Astrocyte of the spinal cord (primary cell): ENCODE data around the gene MACROD2.
"Not testable (repeated sequence)": the region's sequence is repeated elsewhere in the genome, so short reads cannot be mapped to it uniquely, and the experiment has no call there.

Experiments
- DNase-seq: peaks from one replicate; pipeline ENCODE4 v3.0.0; 2011; ENCODE audit warnings: low read depth, low spot score
- H3K4me3 ChIP-seq: 2 replicates; pipeline ENCODE4 v1.5.1; 2011; ENCODE audit warnings: low read depth, mild to moderate bottlenecking, low read length, moderate library complexity
- CTCF ChIP-seq: IDR thresholded peaks from 2 replicates; pipeline ENCODE4 v1.5.1; 2012; ENCODE audit warnings: low read depth, mild to moderate bottlenecking, low read length, inconsistent platforms
- in situ Hi-C: cut with HindIII; loops from 2 replicates; pipeline ENCODE4 v1.10.0; 2017; ENCODE audit warnings: low sequenced_read_pairs

The MACROD2 gene

GRCh38 chr20:14449323-14449722 is 454.0 kb downstream of the MACROD2 start:
- no peak for DNase-seq
- in situ Hi-C loops = no loop called here

GRCh38 chr20:14450256-14450655 is 454.9 kb downstream of the MACROD2 start:
- DNase-seq = no peak
- in situ Hi-C loops = no loop called here
- TF ChIP-seq CTCF = no peak
- H3K4me3 ChIP-seq = no peak overlapping the region

More at GRCh38 chr20:14449323-14449722, 454.0 kb downstream of the MACROD2 start:
- H3K4me3 ChIP-seq = no peak overlapping the region
- no peak for TF ChIP-seq CTCF

GRCh38 chr20:14451458-14451857 is 456.1 kb downstream of the MACROD2 start:
- H3K4me3 ChIP-seq = no peak overlapping the region
- DNase-seq = no peak
- TF ChIP-seq CTCF = no peak
- in situ Hi-C loops = no loop called here

GRCh38 chr20:14453259-14453658 is 457.9 kb downstream of the MACROD2 start:
- no peak overlapping the region for H3K4me3 ChIP-seq
- DNase-seq = no peak
- in situ Hi-C loops = no loop called here
- TF ChIP-seq CTCF = no peak

- in situ Hi-C loops = no loop called here
- H3K4me3 ChIP-seq = no peak overlapping the region
- DNase-seq = no peak
- no peak for TF ChIP-seq CTCF
Observed at GRCh38 chr20:14454296-14454695, 459.0 kb downstream of the MACROD2 start.

- H3K4me3 ChIP-seq, DNase-seq, in situ Hi-C loops: not testable (repeated sequence)
Observed at GRCh38 chr20:14467104-14467827, 471.9 kb downstream of the MACROD2 start.

- DNase-seq = no peak
- in situ Hi-C loops = no loop called here
- H3K4me3 ChIP-seq = no peak overlapping the region
- TF ChIP-seq CTCF = no peak
Observed at GRCh38 chr20:14470231-14470899, 475.0 kb downstream of the MACROD2 start.
